SU-DHL-6 (cell line): ENCODE results near the gene CAPN15.

Experiments
- H2AFZ ChIP-seq: fragments of 200-600 bp; sonication (generic); 2 replicates; pipeline ENCODE4 v1.6.1; 2014; ENCODE audit warnings: low read depth, mild to moderate bottlenecking, moderate library complexity, mixed read lengths, antibody characterized with exemption, low read length; ENCODE audit not compliant: severe bottlenecking
- H3F3A ChIP-seq: fragments of 200-600 bp; shearing (Covaris generic); 2 replicates; pipeline ENCODE4 v1.6.0; 2016; ENCODE audit warnings: antibody characterized with exemption, mild to moderate bottlenecking; ENCODE audit not compliant: insufficient read depth
- H3K27ac ChIP-seq: fragments of 200-600 bp; sonication (generic); 2 replicates; pipeline ENCODE4 v1.5.1; 2016; ENCODE audit warnings: low read depth, mild to moderate bottlenecking, low read length, moderate library complexity, mixed read lengths
- H3K27me3 ChIP-seq: fragments of 200-600 bp; sonication (generic), shearing (Covaris generic); 2 replicates; pipeline ENCODE4 v1.6.0; 2014; ENCODE audit warnings: mild to moderate bottlenecking, low read length
- H3K36me3 ChIP-seq: fragments of 200-600 bp; sonication (generic); 2 replicates; pipeline ENCODE4 v1.6.1; 2014; ENCODE audit warnings: mild to moderate bottlenecking, low read length, mixed read lengths
- H3K4me2 ChIP-seq: fragments of 300-600, 200-600 bp; shearing (Covaris generic), sonication (generic); 2 replicates; pipeline ENCODE4 v1.6.0; 2014; ENCODE audit warnings: low read length, low read depth, mild to moderate bottlenecking; ENCODE audit not compliant: poor library complexity, severe bottlenecking
- H3K4me3 ChIP-seq: fragments of 200-600 bp; sonication (generic); 2 replicates; pipeline ENCODE4 v1.5.1; 2014; ENCODE audit warnings: antibody characterized with exemption, low read length, mild to moderate bottlenecking, mixed read lengths; ENCODE audit not compliant: insufficient read depth, poor library complexity, severe bottlenecking
- H3K79me2 ChIP-seq: fragments of 200-600 bp; sonication (generic); 2 replicates; pipeline ENCODE4 v1.6.1; 2014; ENCODE audit warnings: mild to moderate bottlenecking, low read length, moderate library complexity; ENCODE audit not compliant: insufficient read depth
- H3K9ac ChIP-seq: fragments of 200-600 bp; sonication (generic); 2 replicates; pipeline ENCODE4 v1.7.0; 2014; ENCODE audit warnings: mild to moderate bottlenecking, low read length
- H3K9me2 ChIP-seq: fragments of 200-600 bp; sonication (generic); replicated peaks from 2 replicates; pipeline ENCODE4 v1.6.1; 2014; ENCODE audit warnings: low read length; ENCODE audit not compliant: insufficient read depth
- H3K9me3 ChIP-seq: fragments of 200-600 bp; sonication (generic); 2 replicates; pipeline ENCODE4 v1.6.1; 2014; ENCODE audit warnings: low read length, mixed read lengths; ENCODE audit not compliant: insufficient read depth
- H4K20me1 ChIP-seq: fragments of 200-600 bp; sonication (generic); 2 replicates; pipeline ENCODE4 v1.6.1; 2014; ENCODE audit warnings: low read depth, mild to moderate bottlenecking, antibody characterized with exemption, low read length, moderate library complexity, mixed read lengths
- EZH2phosphoT487 ChIP-seq: fragments of 200-600 bp; sonication (generic), shearing (Covaris generic); conservative IDR thresholded peaks from 2 replicates; pipeline ENCODE4 v1.6.1; 2018; ENCODE audit warnings: mild to moderate bottlenecking, antibody characterized with exemption, low read length, moderate library complexity, mixed read lengths
- TF ChIP-seq, protein P1 (sequence below): fragments of 200-600 bp; sonication (generic); IDR thresholded peaks from one replicate; pipeline ENCODE4 v1.5.1; 2017; ENCODE audit warnings: antibody characterized with exemption, mild to moderate bottlenecking, low read length, moderate library complexity; ENCODE audit not compliant: insufficient read depth, poor library complexity, severe bottlenecking

The CAPN15 gene

GRCh38 chr16:508884-509736, 18.4 kb upstream of the CAPN15 start:
- no peaks in the 10 kb centered on the region for H3K27me3 ChIP-seq
- TF ChIP-seq EZH2phosphoT487, result no peak
- TF ChIP-seq, protein P1, sequence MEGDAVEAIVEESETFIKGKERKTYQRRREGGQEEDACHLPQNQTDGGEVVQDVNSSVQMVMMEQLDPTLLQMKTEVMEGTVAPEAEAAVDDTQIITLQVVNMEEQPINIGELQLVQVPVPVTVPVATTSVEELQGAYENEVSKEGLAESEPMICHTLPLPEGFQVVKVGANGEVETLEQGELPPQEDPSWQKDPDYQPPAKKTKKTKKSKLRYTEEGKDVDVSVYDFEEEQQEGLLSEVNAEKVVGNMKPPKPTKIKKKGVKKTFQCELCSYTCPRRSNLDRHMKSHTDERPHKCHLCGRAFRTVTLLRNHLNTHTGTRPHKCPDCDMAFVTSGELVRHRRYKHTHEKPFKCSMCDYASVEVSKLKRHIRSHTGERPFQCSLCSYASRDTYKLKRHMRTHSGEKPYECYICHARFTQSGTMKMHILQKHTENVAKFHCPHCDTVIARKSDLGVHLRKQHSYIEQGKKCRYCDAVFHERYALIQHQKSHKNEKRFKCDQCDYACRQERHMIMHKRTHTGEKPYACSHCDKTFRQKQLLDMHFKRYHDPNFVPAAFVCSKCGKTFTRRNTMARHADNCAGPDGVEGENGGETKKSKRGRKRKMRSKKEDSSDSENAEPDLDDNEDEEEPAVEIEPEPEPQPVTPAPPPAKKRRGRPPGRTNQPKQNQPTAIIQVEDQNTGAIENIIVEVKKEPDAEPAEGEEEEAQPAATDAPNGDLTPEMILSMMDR, result no peak

DNA sequence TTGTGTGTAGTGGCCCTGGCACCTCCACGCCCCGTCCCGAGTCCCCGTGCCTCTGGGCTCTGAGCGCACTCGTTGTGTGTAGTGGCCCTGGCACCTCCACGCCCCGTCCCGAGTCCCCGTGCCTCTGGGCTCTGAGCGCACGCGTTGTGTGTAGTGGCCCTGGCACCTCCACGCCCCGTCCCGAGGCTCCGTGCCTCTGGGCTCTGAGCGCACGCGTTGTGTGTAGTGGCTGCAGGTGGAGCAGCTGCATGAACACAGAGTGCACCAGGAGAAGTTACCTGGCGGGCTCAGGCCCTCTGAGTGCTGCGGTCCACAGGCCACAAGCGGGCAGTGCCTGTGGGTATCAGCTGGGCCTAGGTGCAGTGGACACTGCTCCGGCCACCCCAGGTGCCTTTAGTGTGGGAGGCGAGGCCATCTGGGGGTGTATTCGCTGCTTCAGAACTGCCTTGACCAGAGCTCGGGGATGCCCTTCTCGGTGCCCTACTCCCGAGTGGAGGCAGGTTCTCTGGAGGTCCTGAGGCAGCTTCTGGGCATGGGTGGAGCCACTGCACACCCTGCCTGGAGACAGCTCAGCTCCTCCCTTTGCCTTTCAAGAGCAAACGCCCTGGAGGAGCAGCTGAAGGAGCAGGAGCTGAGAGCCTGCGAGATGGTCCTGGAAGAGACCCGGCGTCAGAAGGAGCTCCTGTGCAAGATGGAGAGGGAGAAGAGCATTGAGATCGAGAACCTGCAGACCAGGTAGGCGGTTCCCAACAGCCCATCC, 17.3 kb upstream of the CAPN15 start:
- TF ChIP-seq, protein P1, result no peak
- no peak for TF ChIP-seq EZH2phosphoT487
- Histone ChIP-seq H3K9me3 (no peaks in the 10 kb centered on the region), H3K4me3 (no peak overlapping the region), H3K9ac (no peak overlapping the region), H3K27ac (no peak overlapping the region), H3K9me2 (no peaks in the 10 kb centered on the region), H3K4me2 (no peak overlapping the region), H3F3A (no peaks in the 10 kb centered on the region), H3K79me2 (no peaks in the 10 kb centered on the region), H3K36me3 (no peaks in the 10 kb centered on the region), H2AFZ (no peak overlapping the region), H4K20me1 (no peaks in the 10 kb centered on the region), H3K27me3 (no peaks in the 10 kb centered on the region)

More at GRCh38 chr16:508884-509736, 18.4 kb upstream of the CAPN15 start:
- no peaks in the 10 kb centered on the region for H3K36me3 ChIP-seq
- no peaks in the 10 kb centered on the region for H3F3A ChIP-seq
- no peaks in the 10 kb centered on the region for H4K20me1 ChIP-seq
- no peak overlapping the region for H3K4me3 ChIP-seq
- H3K9me2 ChIP-seq, result no peaks in the 10 kb centered on the region
- no peaks in the 10 kb centered on the region for H3K79me2 ChIP-seq
- H3K9me3 ChIP-seq, result no peaks in the 10 kb centered on the region
- no peak overlapping the region for H3K27ac ChIP-seq
- H2AFZ ChIP-seq, result no peak overlapping the region
- H3K4me2 ChIP-seq, result no peak overlapping the region
- no peak overlapping the region for H3K9ac ChIP-seq

DNA sequence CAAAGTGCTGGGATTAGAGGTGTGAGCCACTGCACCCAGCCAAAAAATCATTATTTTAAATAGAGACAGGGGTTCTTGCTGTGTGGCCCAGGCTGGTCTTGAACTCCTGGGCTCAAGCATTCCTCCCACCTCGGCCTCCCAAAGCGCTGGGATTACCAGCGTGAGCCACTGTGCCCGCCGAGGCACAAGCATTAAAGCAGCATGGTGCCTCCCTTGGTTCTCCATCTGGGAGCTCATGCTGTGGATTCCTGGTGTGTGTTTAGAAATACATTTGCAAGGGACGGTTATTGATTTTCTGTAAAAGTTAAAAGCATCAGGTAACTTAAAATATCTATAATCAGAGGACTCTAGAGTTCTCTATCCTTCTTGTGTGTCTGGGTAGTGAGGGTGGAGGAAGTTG, 14.7 kb upstream of the CAPN15 start:
- TF ChIP-seq, protein P1, result no peak
- no peak for TF ChIP-seq EZH2phosphoT487
- no peak overlapping the region for H2AFZ ChIP-seq
- H3K4me2 ChIP-seq, result no peak overlapping the region
- H3K9ac ChIP-seq, result no peak overlapping the region
- no peaks in the 10 kb centered on the region for H3K9me2 ChIP-seq
- H4K20me1 ChIP-seq, result no peaks in the 10 kb centered on the region
- no peaks in the 10 kb centered on the region for H3K9me3 ChIP-seq
- H3K27me3 ChIP-seq, result no peaks in the 10 kb centered on the region
- H3K36me3 ChIP-seq, result no peaks in the 10 kb centered on the region
- no peak overlapping the region for H3K4me3 ChIP-seq
- H3F3A ChIP-seq, result no peaks in the 10 kb centered on the region
- no peaks in the 10 kb centered on the region for H3K79me2 ChIP-seq
- H3K27ac ChIP-seq, result no peak overlapping the region
